Stimulated activated naive CD4-positive, alpha-beta T cell (primary cell): Measurements from ENCODE around the gene SMPD2.
"Not testable (repeated sequence)": the region's sequence is repeated elsewhere in the genome, so short reads cannot be mapped to it uniquely, and the experiment has no call there.

Experiments used
- DNase-seq, 6 experiments: peaks; one replicate each; lab custom pipeline; 2025; lab: John Stamatoyannopoulos, UW

Gene SMPD2

GRCh38 chr6:109461205-109461604 lies 20.7 kb downstream of the SMPD2 start:
- not testable (repeated sequence) for DNase-seq

DNA sequence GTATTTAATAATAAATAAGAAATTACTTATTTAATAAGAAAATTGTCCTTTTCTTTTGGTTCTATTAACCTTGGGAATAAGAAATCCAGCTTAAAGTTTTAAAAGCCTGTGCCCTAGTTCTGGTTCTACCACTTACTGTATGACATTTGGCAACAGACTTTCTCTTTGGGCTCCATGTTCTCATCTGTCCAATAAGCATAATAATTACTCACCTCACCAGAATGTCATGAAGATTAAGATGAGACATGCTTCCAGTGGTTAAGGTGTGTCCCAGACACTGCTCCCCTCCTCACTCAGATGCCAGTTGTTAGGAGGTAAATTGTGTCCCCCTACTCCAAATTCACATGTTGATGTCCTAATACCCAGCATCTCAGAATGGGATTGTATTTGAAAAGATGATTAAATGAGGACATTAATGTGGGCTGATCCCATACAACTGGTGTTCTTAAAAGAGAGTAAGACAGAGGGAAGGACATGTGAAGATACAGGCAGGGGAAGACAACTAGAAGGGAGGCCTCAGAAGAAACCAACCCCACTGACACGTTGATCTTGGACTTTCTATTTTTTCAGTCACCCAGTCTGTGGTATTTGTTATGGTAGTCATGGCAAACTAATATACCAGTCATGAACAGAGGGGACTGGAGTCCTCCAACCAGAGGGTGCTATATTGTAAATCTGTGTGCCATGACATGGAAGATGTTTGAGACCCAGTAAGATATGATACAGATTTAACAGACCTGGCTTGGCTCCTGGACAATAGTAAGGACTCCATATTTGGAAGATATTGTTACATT lies 21.4 kb downstream of the SMPD2 start:
- no peak for DNase-seq

GRCh38 chr6:109465772-109466171 lies 25.2 kb downstream of the SMPD2 start:
- no peak for DNase-seq

GRCh38 chr6:109466212-109466923 lies 25.8 kb downstream of the SMPD2 start:
- no peak for DNase-seq

- no peak for DNase-seq
These were observed 27.2 kb downstream of the SMPD2 start for GRCh38 chr6:109467696-109468095.

DNA sequence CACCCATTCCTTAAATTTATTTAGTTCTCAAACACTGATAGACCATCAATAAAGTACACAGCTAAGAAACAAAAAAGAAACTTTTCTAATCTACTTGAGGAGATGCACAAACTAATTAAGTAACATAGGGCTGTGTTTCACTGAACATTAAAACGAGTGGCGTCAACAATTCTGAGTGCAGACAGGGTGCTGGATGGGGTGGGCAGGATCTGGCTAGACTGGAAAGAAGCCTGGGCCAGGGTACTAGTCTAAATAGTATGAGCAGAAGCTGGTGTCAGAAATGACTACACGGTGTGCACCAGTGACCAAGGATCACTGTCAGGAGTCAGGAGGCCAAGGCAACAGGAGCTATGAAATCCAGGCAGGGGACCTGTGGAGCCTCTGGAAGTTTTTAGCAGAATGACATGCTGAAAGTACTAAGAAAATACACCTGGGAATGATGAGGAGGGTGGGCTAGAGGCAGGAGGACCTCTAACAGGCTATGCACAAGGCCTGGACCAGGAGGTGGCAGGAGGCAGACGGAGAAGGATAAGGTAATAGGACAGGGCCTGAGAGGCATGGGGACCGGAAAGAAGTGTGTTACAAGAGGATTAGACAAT lies 29.2 kb downstream of the SMPD2 start:
- DNase-seq: no peak

DNA sequence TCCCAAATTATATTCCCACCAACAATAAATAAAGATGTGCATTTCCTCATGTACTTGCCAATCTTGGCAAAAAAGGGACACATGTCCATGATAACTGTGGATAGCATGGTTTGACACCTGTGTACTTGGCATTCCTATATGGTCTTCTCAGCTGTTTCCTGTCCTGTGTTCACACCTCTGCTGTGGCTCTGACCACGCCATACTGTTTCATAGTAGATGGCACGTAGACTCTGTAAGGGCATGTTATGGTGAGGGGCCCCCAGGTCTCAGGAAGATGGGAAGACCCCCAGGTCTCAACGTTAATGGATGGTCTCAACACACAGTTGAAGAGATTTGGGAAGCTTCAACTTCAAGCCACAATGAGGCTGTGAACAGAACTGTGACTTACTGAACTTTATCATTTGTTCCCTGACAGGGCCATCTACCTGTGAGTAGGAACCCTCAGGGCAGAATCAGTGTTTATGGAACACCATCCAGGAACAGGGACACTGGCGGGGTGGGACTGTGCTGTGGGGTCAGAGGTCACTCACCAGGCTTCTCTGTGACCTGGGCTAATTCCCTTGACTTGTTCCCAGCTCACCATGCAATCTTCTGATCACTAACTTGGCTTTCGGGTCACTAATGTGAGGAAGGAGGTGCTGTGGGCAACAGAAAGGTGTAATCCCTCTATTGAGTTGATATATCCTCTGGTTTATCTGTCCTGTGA lies 30.7 kb downstream of the SMPD2 start:
- no peak for DNase-seq

DNA sequence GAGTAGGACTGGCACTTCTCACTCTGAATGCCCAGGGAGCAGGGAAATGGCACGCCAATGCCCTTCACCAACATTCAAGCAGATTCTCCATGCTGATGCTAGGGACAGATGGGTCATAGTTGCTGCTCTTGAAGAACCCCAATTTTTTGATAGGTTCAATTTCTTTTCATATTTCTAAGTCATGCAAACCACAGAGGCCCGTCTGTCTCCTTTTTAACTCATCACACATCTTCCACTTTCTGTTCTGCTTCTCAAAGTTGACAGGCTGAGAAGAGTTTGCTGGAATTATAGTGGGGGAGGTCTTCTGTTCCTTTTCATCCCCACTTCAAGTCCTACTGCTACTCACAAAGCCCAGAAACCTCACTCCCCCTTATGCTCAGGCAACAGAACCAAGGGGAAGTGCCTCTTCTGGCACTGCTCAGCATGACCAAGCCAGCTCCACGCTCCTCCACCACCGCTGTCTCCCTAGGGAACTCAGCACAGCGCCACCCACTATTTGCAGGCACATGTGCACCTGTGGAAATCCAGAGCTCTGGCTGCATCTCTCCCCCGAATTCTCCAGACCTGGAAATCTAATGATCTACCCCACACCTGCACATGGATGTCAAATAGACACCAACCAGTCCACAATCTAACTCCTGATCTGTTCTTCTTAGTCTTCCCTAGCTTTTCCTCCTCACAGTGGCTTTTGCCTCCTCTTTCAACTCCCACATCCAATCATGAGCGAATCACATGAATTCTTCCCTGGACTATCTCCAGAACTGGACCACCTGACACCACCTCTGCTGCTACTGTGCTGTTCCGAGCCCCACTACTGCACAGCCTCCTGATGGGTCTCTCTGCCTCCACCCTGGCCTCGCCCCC lies 31.8 kb downstream of the SMPD2 start:
- no peak for DNase-seq

- DNase-seq: no peak
These were observed 32.6 kb downstream of the SMPD2 start for GRCh38 chr6:109473120-109473519.

DNA sequence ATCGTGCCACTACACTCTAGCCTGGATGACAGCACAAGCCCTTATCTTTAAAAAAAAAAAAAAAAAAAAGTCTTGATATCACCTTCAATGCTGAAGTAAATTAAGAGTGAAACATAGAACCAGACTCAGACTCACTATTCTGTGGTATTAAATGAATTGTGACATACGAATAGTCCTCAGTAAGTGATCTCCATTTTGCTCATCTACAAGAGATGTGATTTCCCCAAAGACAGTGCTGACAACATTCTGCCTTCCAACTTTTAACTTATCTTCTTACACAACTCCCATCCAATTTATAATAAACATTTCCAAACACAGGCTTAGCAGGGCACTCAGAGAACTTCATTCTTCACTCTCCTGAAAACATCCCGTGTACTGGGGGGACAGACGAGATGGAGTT lies 34.5 kb downstream of the SMPD2 start:
- no peak for DNase-seq

DNA sequence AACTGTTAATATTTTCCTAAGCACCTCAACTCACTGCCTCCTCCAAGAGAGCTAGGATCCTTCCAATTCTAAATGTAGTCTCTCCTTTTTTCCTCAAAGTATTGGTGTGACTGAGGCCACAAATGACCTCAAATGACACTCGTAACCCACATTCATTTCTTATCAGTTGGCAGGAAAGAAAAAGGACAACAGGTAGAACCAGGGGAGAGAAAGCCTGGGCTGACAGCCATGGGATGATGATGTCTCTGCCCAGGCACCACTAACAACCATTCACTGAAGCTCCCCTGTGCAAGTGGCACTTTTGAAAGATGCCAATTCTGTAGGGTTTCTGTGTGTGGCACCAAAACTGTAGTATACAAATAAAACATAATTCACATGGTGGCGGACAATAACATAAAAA lies 35.1 kb downstream of the SMPD2 start:
- DNase-seq: no peak

DNA sequence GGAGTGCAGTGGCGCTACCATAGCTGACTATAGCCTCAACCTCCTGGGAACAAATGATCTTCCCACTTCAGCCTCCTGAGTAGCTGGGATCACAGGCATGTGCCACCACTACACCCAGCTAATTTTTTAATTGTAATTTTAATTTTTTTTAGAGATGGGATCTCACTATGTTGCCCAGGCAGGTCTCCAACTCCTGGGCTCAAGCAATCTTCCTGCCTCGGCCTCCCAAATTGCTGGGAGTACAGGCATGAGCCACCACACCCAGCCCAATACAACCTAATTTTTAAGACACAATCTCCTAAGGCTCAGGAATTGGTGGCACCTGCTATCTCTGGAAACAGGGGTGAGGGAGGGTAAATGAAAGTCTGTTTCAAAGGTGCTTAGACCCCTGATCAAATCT lies 36.7 kb downstream of the SMPD2 start:
- DNase-seq: no peak

DNA sequence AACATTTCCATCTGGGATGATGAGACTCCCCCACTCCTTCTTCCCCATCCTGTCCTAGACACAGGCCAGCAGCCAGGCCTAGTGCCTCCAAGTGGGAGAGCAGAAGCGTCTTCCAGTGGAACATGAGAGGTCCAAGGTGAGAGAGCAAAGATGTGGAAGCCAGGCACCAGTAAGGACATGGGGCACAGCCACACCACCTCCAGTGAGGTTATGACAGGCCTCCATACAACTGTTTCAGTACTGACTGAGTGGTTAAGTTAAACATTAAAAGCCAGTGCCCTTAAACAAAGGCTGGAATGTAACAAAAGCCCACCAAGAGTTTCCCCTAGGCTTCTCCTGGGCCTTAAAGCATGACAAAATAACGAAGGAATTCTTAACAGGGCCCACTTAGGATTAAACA lies 37.2 kb downstream of the SMPD2 start:
- no peak for DNase-seq

DNA sequence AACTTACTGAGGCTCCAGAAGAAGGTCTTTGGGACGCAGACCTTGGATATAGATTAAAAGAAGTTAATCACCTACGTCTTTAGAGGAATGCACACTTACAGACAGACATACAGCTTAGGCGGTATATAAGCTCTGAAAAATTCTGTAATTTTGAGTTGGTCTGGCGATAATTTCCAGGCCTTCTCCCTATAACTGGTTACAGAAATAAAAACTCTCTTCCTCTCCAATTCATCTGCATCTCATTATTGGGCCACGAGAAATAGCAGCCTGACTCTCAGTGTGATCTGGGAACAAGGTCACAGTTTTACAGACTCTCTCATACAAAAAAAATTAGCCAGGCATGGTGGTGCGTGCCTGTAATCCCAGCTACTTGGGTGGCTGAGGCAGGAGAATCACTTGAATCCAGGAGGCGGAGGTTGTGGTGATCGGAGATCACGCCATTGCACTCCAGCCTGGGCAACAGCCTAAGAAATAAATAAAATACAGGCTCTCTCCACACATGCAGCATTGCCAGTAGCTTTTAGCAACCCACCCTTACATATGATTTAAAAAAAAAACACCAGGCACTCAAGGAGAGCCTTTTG lies 37.8 kb downstream of the SMPD2 start:
- DNase-seq: no peak

DNA sequence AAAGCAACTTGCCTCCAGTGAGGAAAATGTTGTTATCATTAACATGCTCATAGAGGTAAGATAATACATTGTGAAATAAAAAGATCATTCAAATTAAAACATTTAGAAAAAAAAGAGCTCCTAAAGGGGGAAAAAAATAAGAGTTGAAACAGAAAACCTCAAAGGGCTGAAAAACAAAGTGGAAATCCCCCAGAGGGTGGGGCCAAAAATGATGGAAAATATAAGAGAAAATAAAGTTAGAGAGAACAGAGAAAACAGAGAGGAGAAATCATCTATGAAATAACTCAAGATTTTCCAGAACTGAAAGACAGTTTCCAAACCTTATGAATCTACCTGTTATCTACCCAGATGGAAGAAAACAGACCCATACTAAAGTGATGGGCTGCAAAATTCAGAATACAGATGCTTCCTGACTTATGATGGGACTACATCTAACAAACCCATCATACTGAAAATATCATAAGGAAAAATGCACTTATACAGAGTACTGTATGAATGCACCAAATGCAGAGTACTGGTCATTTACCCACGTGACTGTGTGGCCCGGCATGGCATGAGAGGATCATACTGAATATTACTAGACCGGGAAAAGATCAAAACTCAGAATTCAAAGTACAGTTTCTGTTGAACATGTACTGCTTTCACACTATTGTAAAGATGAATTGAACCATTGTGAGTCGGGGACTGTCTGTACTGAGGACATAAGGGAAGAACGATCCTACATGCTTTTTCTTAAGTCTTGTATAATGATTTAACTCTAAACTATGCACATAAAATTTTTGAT lies 38.5 kb downstream of the SMPD2 start:
- DNase-seq: peak in 3 of 6 experiments; percentile 7 to 25 (median 17)

DNA sequence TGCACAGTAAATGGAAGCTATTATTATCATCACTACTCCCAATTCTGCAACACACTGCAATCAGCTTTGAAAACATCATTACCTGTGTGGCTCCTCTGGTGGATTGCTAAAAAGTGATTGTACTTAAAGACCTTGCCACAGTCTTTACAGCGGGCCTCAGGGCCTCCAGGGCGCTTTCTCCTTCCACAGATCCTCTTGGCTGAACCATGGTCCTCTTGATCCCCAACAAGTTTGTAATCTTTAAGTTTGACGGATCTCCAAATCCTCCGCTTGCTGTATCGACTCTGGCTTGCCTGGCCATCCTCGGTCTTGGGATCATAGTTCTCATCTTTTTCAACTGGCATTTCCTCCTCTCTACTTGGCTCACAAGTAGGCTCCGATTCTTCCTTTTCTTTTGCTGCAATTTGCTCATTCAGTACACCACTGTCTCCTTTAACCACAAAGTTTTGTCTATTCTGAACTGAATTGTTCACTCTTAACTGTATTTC lies 40.5 kb downstream of the SMPD2 start:
- no peak for DNase-seq

GRCh38 chr6:109482905-109483734 lies 42.6 kb downstream of the SMPD2 start, which contains the start of gene ZBTB24:
ZBTB24 (minus strand) TSS chr6:109483219; CDS start chr6:109482026, 1,193 bp downstream.
- peak; percentile 84 to 91 (median 88) for DNase-seq

DNA sequence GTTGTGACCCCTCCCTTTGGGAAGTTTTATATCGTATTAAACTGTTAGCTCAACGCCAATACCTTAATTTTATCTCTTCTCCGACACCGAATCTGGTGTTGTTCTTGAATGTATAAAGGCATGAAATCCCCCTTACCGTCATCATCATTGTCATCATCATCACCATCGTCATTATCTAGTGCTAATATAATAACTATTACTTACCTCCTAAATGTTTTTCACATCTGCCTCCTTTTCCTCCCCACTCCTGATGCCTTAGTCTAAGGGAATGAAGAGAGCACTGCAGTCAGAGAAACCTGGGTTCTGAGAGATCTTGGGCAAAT lies 43.2 kb downstream of the SMPD2 start:
- peak in 2 of 6 experiments; percentile 24 to 38 for DNase-seq

DNA sequence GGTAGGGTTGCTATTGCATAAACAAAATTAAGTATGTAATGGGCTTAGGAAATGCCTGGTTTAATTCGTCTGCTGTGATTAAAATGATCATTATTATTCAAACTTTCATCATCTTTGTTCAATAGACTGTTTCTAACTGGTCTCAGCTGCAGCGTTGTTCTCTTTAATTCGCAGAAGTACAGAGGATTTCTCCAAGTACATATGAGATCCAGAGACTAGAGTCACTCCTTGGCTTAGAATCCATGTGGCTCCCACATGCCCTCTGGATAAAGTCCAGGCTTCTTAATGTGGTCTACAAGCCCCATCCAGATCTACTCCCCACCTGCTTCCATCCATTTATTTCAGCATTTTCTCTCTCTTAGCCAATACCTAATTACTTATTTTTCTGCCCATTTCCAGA lies 43.6 kb downstream of the SMPD2 start:
- DNase-seq: no peak
